GM21717 (cell line): ENCODE data around the gene PHYHD1.
"Not testable (repeated sequence)": the region's sequence is repeated elsewhere in the genome, so short reads cannot be mapped to it uniquely, and the experiment has no call there.

Experiments
- ATAC-seq: cut with Tn5 transposase; IDR thresholded peaks from one replicate; pipeline ENCODE4 v1.9.1; 2021; ENCODE audit warnings: mild to moderate bottlenecking, moderate library complexity; ENCODE audit not compliant: unreplicated experiment

Gene PHYHD1

DNA sequence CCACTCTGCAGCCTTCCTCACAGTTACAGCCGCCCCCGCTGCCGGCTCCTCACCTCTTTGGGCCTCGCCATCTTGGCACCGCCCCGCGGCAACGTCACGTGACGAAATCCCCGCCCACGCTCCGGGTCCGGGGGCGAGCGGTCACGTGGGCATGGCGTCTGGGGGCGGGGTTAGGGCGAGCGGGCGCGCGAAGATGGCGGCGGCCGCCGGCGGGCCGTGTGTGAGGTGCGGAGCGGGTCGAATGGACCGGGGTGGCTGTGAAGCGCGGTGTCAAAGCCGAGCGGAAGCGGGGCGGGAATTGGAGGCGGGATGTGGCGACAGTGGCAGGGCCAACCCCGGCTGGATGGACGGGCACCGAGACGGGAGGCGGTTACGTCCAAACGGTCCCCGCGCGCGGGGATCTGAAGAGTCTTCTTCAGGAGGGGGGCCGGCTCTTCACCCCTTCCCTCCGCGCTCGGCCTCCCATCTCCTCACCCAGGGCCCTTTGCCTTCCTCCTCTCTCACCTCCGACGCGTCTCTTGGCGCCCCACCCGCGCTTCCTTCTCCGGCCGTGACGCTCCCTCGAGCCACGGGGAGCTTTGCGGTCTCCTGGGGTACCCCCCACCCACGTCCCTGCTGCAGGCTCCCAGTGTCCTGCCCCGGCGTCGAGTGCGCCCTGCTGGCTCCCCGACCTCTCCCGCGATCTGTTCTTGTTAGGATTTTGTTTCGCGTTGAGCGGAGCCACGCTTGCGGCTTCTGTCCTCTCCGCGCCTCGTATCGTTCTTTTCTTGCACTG lies 26.9 kb downstream of the PHYHD1 start, which contains the start of the genes DOLK and NUP188:
TSS of gene DOLK (minus strand) at position 77 of the 775 bp plus-strand sequence. CDS start 300 bp downstream, outside the sequence.
TSS of gene NUP188 (plus strand) at position 173 of the 775 bp plus-strand sequence. CDS start at position 194, 21 bp downstream.
- peak; percentile 63 for ATAC-seq

DNA sequence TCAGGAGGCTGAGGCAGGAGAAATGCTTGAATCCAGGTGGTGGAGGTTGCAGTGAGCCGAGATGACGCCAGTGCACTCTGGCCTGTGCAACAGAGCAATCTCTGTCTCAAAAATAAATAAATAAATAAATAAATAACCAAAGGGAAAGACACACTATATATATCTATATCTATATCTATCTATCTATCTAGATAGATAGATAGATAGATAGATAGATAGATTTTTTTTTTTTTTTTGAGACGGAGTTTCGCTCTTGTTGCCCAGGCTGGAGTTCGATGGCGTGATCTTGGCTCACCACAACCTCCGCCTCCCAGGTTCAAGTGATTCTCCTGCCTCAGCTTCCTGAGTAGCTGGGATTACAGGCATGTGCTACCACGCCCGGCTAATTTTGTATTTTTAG lies 40.6 kb downstream of the PHYHD1 start:
- not testable (repeated sequence) for ATAC-seq

DNA sequence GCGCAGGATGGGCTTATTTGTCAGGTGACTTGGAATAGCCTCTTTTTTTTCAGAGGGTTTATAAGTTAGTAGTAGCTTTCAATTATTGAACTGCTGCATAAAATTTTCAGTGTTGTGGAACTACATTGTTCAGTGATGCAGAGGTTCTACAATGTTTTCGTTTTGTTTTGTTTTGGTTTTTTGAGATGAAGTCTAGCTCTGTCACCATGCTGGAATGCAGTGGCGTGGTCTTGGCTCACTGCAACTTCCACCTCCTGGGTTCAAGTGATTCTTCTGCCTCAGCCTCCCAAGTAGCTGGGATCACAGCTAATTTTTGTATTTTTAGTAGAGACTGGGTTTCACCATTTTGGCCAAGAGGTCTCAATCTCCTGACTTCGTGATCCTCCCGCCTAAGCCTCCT lies 48.7 kb downstream of the PHYHD1 start:
- no peak for ATAC-seq

DNA sequence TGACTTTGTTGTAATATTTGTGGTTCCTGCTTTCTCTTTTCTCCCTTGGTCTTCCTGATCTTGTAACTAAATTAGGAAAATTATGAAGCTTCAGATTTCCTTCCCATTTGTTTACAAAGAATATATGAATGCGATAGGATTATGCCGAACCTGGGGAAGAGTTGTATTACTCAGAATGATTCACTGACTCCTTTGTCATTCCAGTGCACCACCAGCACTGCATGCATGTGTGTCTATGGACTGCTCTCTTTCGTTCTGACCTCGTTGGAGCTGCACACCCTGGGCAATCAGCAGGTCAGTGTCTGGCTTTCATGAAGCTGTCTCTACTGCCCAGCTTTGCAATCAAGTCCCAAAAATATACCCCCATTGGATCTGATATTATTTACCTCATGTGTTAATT lies 52.2 kb downstream of the PHYHD1 start:
- no peak for ATAC-seq

DNA sequence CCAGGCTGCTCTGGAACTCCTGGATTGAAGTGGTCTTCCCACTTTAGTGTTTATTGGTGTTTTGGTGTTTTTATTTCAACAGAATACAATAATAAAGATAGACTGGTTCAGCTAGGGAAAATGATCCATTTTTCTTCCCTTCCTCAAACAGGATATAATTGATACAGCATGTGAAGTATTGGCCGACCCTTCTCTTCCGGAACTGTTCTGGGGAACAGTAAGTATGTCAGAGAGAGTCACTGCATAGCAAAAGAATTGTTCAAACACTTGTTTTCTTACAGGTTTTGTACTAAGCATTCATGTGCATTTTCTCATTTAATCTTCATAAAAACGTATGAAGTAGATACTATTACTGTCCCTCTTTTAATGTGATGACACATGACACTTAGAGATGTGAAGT lies 58.3 kb downstream of the PHYHD1 start:
- ATAC-seq = no peak

DNA sequence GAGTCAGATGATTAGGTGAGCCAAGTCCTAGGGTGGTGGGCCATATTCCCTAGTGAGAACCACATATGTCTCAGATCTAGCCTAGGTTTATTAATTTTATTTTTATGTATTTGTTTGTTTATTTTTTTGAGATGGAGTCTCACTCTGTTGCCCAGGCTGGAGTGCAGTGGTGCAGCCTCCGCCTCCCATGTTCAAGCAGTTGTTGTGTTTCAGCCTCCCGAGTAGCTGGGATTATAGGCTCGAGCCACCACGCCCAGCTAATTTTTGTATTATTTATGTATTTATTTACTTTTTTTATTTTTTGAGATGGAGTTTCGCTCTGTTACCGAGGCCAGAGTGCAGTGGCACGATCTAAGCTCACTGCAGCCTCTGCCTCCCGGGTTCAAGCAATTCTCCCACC lies 62.8 kb downstream of the PHYHD1 start:
- ATAC-seq = no peak

DNA sequence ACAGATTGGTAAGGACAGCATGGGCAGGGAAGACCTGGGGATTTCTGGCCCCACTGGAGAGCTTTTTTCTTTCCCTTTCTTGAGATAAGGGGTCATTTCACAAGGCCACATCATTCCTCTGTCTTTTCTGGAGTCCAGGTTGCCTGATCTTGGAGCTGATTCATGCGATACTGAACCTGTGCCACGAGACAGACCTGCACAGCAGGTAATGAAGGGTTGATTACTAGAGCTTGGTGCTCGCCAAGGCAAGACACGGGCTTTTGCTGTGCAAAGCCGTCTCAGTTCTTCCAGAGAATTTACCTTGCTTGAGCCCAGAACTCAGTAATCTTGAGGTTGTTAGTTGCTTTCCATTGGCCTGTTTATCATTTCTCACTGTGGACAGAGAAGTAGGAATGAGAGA lies 65.9 kb downstream of the PHYHD1 start:
- ATAC-seq = no peak

DNA sequence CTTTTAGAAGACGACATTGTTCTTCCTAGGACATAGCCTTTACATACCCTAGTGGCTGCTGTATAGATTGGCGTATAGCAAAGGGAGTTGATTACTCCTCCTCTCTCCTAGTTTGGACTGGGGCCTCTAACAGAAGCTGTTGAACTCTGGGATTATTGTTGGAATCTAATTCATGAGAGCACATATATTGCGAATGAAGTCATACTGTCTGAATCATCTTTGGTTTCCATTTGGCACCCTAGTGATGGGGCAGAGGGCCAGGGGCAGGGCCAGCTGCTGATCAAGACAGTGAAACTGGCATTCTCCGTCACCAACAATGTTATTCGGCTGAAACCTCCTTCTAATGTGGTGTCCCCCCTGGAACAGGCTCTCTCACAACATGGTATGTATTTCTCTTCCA lies 67.0 kb downstream of the PHYHD1 start:
- no peak for ATAC-seq
